ENCODE measurements around the gene PHF21B. TPM values are rescaled to one million over a fixed set of nuclear protein-coding genes. Genes with fewer than 3 reads are reported as not detected.
"Not testable (repeated sequence)": the region's sequence is repeated elsewhere in the genome, so short reads cannot be mapped to it uniquely, and the experiment has no call there.

PHF21B gene
- total RNA-seq, 1 donor from 2014 or later = 19.0 TPM

GRCh38 chr22:44926491-44927415, 83.1 kb downstream of the PHF21B start:
- H3K27ac Mint-ChIP-seq = no peak overlapping the region
- TF ChIP-seq CTCF (conservative IDR thresholded peaks at IDR 0.05) = no peak
- H3K4me1 Mint-ChIP-seq (ENCODE audit: unreplicated experiment) = peaks cover 24% of the 10 kb centered on the region
- no peaks in the 10 kb centered on the region for H3K9me3 Mint-ChIP-seq
- H3K36me3 Mint-ChIP-seq = peaks cover 6% of the 10 kb centered on the region
- no peak overlapping the region for H3K4me3 Mint-ChIP-seq
- DNase-seq (ENCODE audit: extremely low spot score, unreplicated experiment) = no peak
- H3K27me3 Mint-ChIP-seq = peaks cover 11% of the 10 kb centered on the region

- TF ChIP-seq CTCF (conservative IDR thresholded peaks at IDR 0.05) = no peak
- DNase-seq (ENCODE audit: extremely low spot score, unreplicated experiment) = no peak
- H3K4me1 Mint-ChIP-seq (ENCODE audit: unreplicated experiment) = peaks cover 18% of the 10 kb centered on the region
- peaks cover 7% of the 10 kb centered on the region for H3K27me3 Mint-ChIP-seq
- no peak overlapping the region for H3K4me3 Mint-ChIP-seq
- no peaks in the 10 kb centered on the region for H3K9me3 Mint-ChIP-seq
- H3K27ac Mint-ChIP-seq = no peak overlapping the region
- H3K36me3 Mint-ChIP-seq = peaks cover 6% of the 10 kb centered on the region
Observed at GRCh38 chr22:44926124-44926475, 83.7 kb downstream of the PHF21B start.

- Mint-ChIP-seq H3K36me3 (peaks cover 6% of the 10 kb centered on the region), H3K27me3 (peaks cover 7% of the 10 kb centered on the region), H3K27ac (no peak overlapping the region), H3K4me3 (no peak overlapping the region), H3K4me1 (ENCODE audit: unreplicated experiment) (peaks cover 14% of the 10 kb centered on the region), H3K9me3 (no peaks in the 10 kb centered on the region)
- no peak for TF ChIP-seq CTCF (conservative IDR thresholded peaks at IDR 0.05)
- no peak for DNase-seq (ENCODE audit: extremely low spot score, unreplicated experiment)
Observed at GRCh38 chr22:44925465-44926123, 84.2 kb downstream of the PHF21B start.

GRCh38 chr22:44924710-44925109, 85.1 kb downstream of the PHF21B start:
- Mint-ChIP-seq H3K4me3 (no peak overlapping the region), H3K27me3 (peaks cover 7% of the 10 kb centered on the region), H3K4me1 (ENCODE audit: unreplicated experiment) (peaks cover 14% of the 10 kb centered on the region), H3K36me3 (peaks cover 6% of the 10 kb centered on the region), H3K27ac (no peak overlapping the region), H3K9me3 (no peaks in the 10 kb centered on the region)
- no peak for TF ChIP-seq CTCF (conservative IDR thresholded peaks at IDR 0.05)
- DNase-seq (ENCODE audit: extremely low spot score, unreplicated experiment) = no peak

GRCh38 chr22:44924098-44924497, 85.7 kb downstream of the PHF21B start:
- no peak for TF ChIP-seq CTCF (conservative IDR thresholded peaks at IDR 0.05)
- Mint-ChIP-seq H3K9me3 (no peaks in the 10 kb centered on the region), H3K27me3 (peaks cover 5% of the 10 kb centered on the region), H3K27ac (no peak overlapping the region), H3K36me3 (peaks cover 6% of the 10 kb centered on the region), H3K4me1 (ENCODE audit: unreplicated experiment) (peaks cover 11% of the 10 kb centered on the region), H3K4me3 (no peak overlapping the region)
- no peak for DNase-seq (ENCODE audit: extremely low spot score, unreplicated experiment)

- not testable (repeated sequence) for H3K36me3 Mint-ChIP-seq; DNase-seq (ENCODE audit: extremely low spot score, unreplicated experiment); H3K27ac Mint-ChIP-seq; H3K4me3 Mint-ChIP-seq; H3K27me3 Mint-ChIP-seq; H3K9me3 Mint-ChIP-seq; H3K4me1 Mint-ChIP-seq (ENCODE audit: unreplicated experiment)
Observed at GRCh38 chr22:44921766-44922165, 88.0 kb downstream of the PHF21B start.
